C4-2B (cell line): ENCODE results near the gene CDH23.

Experiments used
- H3K27ac ChIP-seq: fragments of 450-650 bp; 2 replicates; pipeline ENCODE4 v1.5.1; 2017
- ZFX ChIP-seq: fragments of 450-650 bp; IDR thresholded peaks from 2 replicates; pipeline ENCODE4 v1.6.1; 2017
- TF ChIP-seq, protein P1 (sequence below): fragments of 450-650 bp; conservative IDR thresholded peaks from 2 replicates; pipeline ENCODE4 v1.5.1; 2017; ENCODE audit warnings: mild to moderate bottlenecking

The CDH23 gene

DNA sequence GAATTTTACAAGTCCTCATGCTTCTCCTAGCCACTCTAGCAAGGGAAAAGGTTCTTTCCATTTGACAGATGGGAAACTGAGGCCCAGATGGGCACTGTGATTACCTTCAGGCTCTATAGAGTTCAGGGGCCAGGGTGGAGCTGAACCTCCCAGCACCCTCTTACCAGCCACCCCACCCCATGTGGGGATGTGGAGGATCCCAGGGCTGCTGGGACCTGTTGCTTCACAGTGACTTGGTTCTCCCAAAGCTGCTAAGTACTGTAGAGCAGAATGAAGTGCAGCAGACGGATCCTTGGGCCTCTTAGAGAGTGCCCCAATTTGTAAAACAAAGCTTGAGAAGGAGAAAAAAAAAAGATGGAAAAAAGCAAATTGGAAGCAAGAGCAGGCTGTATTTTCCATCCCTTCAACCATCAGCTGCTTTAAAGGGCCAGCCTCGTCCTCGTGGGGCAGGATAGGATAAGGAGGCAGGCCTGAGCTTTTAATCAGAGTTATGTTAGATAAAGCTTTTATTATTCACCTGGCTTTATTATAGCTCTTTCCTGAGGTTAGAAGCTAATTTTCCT lies 147.0 kb downstream of the CDH23 start:
- TF ChIP-seq ZFX: no peak
- TF ChIP-seq, protein P1, sequence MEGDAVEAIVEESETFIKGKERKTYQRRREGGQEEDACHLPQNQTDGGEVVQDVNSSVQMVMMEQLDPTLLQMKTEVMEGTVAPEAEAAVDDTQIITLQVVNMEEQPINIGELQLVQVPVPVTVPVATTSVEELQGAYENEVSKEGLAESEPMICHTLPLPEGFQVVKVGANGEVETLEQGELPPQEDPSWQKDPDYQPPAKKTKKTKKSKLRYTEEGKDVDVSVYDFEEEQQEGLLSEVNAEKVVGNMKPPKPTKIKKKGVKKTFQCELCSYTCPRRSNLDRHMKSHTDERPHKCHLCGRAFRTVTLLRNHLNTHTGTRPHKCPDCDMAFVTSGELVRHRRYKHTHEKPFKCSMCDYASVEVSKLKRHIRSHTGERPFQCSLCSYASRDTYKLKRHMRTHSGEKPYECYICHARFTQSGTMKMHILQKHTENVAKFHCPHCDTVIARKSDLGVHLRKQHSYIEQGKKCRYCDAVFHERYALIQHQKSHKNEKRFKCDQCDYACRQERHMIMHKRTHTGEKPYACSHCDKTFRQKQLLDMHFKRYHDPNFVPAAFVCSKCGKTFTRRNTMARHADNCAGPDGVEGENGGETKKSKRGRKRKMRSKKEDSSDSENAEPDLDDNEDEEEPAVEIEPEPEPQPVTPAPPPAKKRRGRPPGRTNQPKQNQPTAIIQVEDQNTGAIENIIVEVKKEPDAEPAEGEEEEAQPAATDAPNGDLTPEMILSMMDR: no peak
- H3K27ac ChIP-seq: no peak overlapping the region

DNA sequence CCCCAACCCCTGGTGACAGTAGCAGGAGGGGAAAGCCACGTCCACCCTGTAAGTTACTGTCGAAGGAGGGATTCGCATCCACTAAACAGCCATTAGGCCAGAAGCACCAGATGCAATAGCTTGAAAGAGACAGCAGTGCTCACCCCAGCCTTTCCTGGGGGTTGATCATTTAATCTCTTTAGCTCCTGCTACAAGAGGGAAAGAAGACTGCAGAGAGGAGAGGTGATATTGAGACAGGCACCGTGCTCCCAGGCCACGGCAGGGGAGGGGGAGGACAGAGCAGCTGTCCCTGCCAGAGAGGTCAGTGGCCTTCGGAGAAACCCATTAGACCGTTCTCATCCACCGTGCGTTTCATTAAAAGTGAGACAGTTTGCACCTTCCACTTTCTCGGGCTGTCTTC lies 148.3 kb downstream of the CDH23 start:
- TF ChIP-seq ZFX: no peak
- TF ChIP-seq, protein P1: no peak
- no peak overlapping the region for H3K27ac ChIP-seq

DNA sequence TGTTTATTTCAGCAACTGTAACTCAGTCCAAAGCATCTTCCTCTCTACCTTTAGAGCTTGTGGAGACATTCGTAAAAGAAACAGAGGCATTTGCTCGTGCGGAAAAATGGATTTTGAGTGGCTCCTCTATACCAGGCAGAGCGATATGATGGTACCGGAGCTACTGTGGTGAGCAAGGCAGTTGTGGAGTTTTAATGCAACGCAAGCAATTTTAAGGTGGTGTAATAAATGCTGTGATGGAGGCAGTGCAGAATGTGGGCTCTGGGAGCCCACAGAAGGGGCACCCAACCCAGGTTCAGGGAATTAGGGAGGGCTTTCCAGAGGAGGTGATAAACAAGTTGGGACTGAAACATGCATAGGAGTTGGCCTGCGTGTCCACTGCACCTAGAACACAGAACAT lies 149.5 kb downstream of the CDH23 start:
- TF ChIP-seq ZFX: no peak
- TF ChIP-seq, protein P1: no peak
- no peak overlapping the region for H3K27ac ChIP-seq

DNA sequence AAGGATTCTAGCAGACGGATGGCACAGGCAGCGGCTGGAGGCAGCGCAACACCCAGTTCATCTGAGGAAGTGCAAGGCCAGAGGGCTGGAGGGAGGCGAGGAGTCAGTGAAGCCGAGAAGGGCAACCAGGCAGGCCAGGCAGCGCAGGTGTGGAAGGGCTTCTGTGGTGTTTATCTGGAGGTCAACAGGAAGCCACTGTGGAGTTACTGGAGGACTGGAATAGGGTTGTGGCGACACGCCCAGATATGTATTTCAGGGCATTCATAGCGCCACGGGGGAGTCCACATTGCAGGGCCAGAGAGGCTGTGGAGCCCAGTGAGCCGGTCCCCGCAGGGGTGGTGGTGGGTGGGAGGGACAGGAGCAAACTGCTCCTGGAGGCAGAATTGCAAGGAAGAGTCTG lies 150.6 kb downstream of the CDH23 start:
- TF ChIP-seq, protein P1: no peak
- no peak for TF ChIP-seq ZFX
- no peak overlapping the region for H3K27ac ChIP-seq

DNA sequence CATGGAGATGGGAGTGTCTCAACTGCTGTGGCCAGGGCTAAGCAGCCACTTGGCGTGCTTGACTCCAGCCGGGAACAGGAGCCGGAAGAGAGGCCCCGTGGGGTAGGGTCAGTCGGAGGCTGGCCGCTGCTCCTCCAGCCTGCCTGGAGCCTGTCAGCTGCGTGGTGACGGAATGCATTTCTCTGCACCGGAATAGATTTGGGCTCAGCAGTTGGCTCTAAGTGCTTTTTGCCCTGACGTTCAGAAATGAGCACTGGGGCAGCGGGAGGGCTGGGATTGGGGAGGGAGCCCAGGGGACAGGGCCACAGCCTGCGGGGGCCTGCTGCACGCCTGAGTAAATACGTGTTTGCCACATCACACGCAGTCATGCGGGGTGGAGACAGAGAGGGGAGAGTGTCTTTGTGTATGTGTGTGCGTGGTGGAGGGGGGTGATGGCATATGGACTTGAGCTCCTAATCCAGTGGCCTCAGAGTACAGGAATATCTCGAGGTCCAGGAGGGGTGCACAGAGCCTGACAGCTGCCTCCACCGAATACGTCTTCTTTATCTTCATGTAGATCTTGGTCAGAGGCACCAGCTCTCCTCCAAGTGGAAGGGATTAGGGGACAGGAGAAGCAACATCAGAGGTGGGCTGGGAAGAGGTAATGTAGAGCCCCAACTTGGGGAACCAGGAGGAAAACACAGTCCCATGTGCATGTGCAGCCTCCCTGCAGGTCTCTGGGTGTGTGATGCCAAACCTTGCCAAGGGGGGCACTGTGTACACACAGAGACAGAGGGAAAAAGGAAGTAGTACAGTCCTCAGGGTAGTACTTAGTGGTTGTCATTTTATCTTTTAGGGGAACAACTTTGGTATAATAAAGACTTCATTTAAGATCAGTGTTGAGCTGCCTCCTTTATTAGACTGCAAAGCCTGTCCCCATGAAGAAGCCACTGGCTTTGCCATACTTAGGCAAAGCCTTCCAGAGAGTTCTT lies 151.4 kb downstream of the CDH23 start:
- H3K27ac ChIP-seq: no peak overlapping the region
- TF ChIP-seq, protein P1: no peak; the same call in 1 of the 2 replicates
- no peak for TF ChIP-seq ZFX

DNA sequence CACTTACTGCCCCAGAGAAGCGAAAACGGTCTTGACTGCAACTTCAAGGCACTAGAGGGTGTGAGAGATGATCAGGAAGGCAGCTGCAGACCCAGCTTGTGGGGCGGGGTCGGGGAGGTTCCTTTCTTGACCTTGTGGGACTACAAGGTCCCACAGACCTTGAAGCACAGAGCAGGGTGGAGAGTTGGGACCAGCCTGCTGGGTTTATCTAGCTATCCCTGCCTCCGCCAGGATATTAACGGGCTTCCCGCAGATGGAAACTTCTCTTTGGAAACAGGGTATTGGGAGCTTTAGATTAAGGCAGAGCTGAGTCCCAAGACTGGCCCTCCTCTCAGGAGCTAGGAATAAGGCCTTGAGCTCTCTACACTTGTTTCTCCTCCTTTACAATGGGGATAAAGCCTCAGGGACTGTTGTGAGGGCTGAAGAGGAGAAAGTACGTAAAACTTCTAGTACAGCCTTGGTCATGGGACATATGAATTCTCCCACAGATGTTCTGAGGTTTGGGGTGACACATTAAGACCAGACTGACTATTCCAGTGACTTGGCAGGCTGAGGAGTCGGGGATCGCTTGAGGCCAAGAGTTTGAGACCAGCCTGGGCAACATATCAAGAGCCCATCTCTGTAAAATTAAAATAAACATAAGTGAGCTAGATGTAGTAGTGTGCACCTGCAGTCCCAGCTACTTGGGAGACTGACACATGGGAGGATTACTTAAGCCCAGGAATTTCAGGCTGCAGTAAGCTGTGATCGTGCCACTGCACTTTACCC lies 153.2 kb downstream of the CDH23 start:
- no peak overlapping the region for H3K27ac ChIP-seq
- TF ChIP-seq, protein P1: no peak
- no peak for TF ChIP-seq ZFX

DNA sequence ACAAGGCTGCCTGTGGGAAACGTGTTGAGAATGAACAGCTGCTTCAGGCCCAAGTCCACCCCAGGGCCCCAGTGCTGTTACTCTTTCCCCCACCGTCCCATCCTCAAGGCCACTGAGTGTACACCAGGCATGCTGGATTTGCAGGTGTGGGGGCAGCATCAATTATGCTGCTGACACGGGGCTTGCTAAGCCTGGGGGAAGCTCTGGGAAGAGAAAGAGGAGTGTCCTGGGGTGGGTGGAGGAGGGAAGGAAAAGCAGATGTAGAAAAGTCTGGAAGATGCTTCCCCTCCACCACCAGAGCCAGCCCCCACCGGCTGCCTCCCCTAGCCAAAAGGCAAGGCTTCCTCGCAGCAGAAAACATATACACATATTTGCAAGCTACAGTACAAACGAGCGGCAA lies 153.9 kb downstream of the CDH23 start:
- H3K27ac ChIP-seq: no peak overlapping the region
- TF ChIP-seq, protein P1: no peak
- TF ChIP-seq ZFX: no peak
